ENCODE measurements around the gene MKRN2. TPM values are rescaled to one million over a fixed set of nuclear protein-coding genes. Genes with fewer than 3 reads are reported as not detected.

The MKRN2 gene
- total RNA-seq, 6 donors from 2014 or later: 15.7 to 33.3 (median 23.4) TPM

- no peaks in the 10 kb centered on the region for H3K9me3 ChIP-seq
- H3K4me3 ChIP-seq: no peak overlapping the region
- 74 to 83% methylated on average over 1 to 4 of the region's 4 CpGs for WGBS, 2 donors
- peaks cover 21 to 100% (median 50%) of the 10 kb centered on the region in 4 donors for H3K36me3 ChIP-seq
- DNase-seq (no peak), ATAC-seq (ENCODE audit: low FRiP score in 2 of 2) (peak in 1 of 2 donors; percentile 65)
- TF ChIP-seq EP300 (IDR thresholded peaks at IDR 0.05) (no peak), CTCF (IDR thresholded peaks at IDR 0.05) (no peak), POLR2A (IDR thresholded peaks at IDR 0.05) (no peak), POLR2AphosphoS5 (IDR thresholded peaks at IDR 0.05) (no peak)
- H3K27ac ChIP-seq: peak overlapping the region in 1 of 4 donors; percentile 8
- H3K4me1 ChIP-seq: no peaks in the 10 kb centered on the region
- no peaks in the 10 kb centered on the region for H3K27me3 ChIP-seq
Measured at GRCh38 chr3:12590096-12590495, 33.2 kb downstream of the MKRN2 start.

- H3K36me3 ChIP-seq: peaks cover 13 to 100% (median 43%) of the 10 kb centered on the region in 4 donors
- no peak overlapping the region for H3K27ac ChIP-seq
- no peak for ATAC-seq (ENCODE audit: low FRiP score in 2 of 2)
- H3K4me3 ChIP-seq: no peak overlapping the region
- WGBS, 2 donors: 94% methylated on average over 4 to 6 of the region's 6 CpGs
- TF ChIP-seq CTCF (IDR thresholded peaks at IDR 0.05) (no peak), POLR2AphosphoS5 (IDR thresholded peaks at IDR 0.05) (no peak), POLR2A (IDR thresholded peaks at IDR 0.05) (no peak), EP300 (IDR thresholded peaks at IDR 0.05) (no peak)
- H3K9me3 ChIP-seq: no peaks in the 10 kb centered on the region
- no peak for DNase-seq
- H3K4me1 ChIP-seq: no peaks in the 10 kb centered on the region
- H3K27me3 ChIP-seq: no peaks in the 10 kb centered on the region
Measured at GRCh38 chr3:12591456-12591855, 34.6 kb downstream of the MKRN2 start.

GRCh38 chr3:12591997-12592715 is 35.3 kb downstream of the MKRN2 start:
- Histone ChIP-seq H3K27ac (no peak overlapping the region), H3K36me3 (peaks cover 13 to 100% (median 46%) of the 10 kb centered on the region in 4 donors), H3K4me3 (no peak overlapping the region), H3K4me1 (no peaks in the 10 kb centered on the region), H3K9me3 (no peaks in the 10 kb centered on the region), H3K27me3 (no peaks in the 10 kb centered on the region)
- ATAC-seq (ENCODE audit: low FRiP score in 2 of 2) (no peak), DNase-seq (no peak)
- WGBS, 2 donors: 94% methylated on average over 2 to 4 of the region's 4 CpGs
- TF ChIP-seq POLR2AphosphoS5 (IDR thresholded peaks at IDR 0.05): no peak
- no peak for TF ChIP-seq CTCF (IDR thresholded peaks at IDR 0.05)
- TF ChIP-seq POLR2A (IDR thresholded peaks at IDR 0.05): no peak
- TF ChIP-seq EP300 (IDR thresholded peaks at IDR 0.05): no peak

- TF ChIP-seq EP300 (IDR thresholded peaks at IDR 0.05): no peak
- Histone ChIP-seq H3K27ac (no peak overlapping the region), H3K4me1 (no peaks in the 10 kb centered on the region), H3K4me3 (no peak overlapping the region), H3K27me3 (no peaks in the 10 kb centered on the region), H3K9me3 (no peaks in the 10 kb centered on the region), H3K36me3 (peaks cover 17 to 100% (median 53%) of the 10 kb centered on the region in 4 donors)
- whole genome bisulfite sequencing, 2 donors: 90% methylated on average over 3 of the region's 3 CpGs
- ATAC-seq (ENCODE audit: low FRiP score in 2 of 2): no peak
- DNase-seq: no peak
Measured at GRCh38 chr3:12593473-12593872, 36.6 kb downstream of the MKRN2 start.

- ATAC-seq (ENCODE audit: low FRiP score in 2 of 2) (no peak), DNase-seq (no peak)
- Histone ChIP-seq H3K9me3 (no peaks in the 10 kb centered on the region), H3K4me3 (no peak overlapping the region), H3K27ac (no peak overlapping the region), H3K36me3 (peaks cover 8 to 100% (median 54%) of the 10 kb centered on the region in 4 donors), H3K4me1 (no peaks in the 10 kb centered on the region), H3K27me3 (no peaks in the 10 kb centered on the region)
- no peak for TF ChIP-seq POLR2A (IDR thresholded peaks at IDR 0.05)
- TF ChIP-seq EP300 (IDR thresholded peaks at IDR 0.05): no peak
- no peak for TF ChIP-seq CTCF (IDR thresholded peaks at IDR 0.05)
- TF ChIP-seq POLR2AphosphoS5 (IDR thresholded peaks at IDR 0.05): no peak
Measured at GRCh38 chr3:12598890-12599289, 42.0 kb downstream of the MKRN2 start.
